H9 (cell line): Measurements from ENCODE around the gene SPR. TPM values are rescaled to one million over a fixed set of nuclear protein-coding genes. Genes with fewer than 3 reads are reported as not detected.
A peak's percentile ranks its signal among the peaks of the same experiment; 100 is the strongest.

Experiments
- DNase-seq: peaks from one replicate; pipeline ENCODE4 v3.0.0-alpha.2; 2017
- H2AFZ ChIP-seq: one replicate; pipeline ENCODE4 v1.6.1; 2013; ENCODE audit warnings: mild to moderate bottlenecking, low read length, control low read depth, moderate library complexity
- H2AK5ac ChIP-seq: 2 replicates; pipeline ENCODE4 v1.6.1; 2013; ENCODE audit warnings: low read length, control low read depth, mixed read lengths; ENCODE audit not compliant: insufficient read length
- H2BK120ac ChIP-seq: one replicate; pipeline ENCODE4 v1.6.1; 2013; ENCODE audit warnings: low read depth, mild to moderate bottlenecking, low read length, control low read depth, inconsistent platforms; ENCODE audit not compliant: poor library complexity, severe bottlenecking
- H2BK12ac ChIP-seq: 2 replicates; pipeline ENCODE4 v1.6.1; 2013; ENCODE audit warnings: low read length, control low read depth, mixed read lengths, low read depth; ENCODE audit not compliant: insufficient read length
- H2BK15ac ChIP-seq: 2 replicates; pipeline ENCODE4 v1.6.1; 2013; ENCODE audit warnings: low read depth, low read length, control low read depth
- H2BK20ac ChIP-seq: one replicate; pipeline ENCODE4 v1.6.1; 2013; ENCODE audit warnings: low read depth, mild to moderate bottlenecking, low read length, control low read depth, inconsistent platforms; ENCODE audit not compliant: poor library complexity, severe bottlenecking
- H2BK5ac ChIP-seq: 2 replicates; pipeline ENCODE4 v1.6.1; 2013; ENCODE audit warnings: low read length, control low read depth, mixed read lengths; ENCODE audit not compliant: insufficient read length
- H3K14ac ChIP-seq: 2 replicates; pipeline ENCODE4 v1.6.1; 2013; ENCODE audit warnings: low read length, control low read depth; ENCODE audit not compliant: insufficient read depth
- H3K18ac ChIP-seq: 2 replicates; pipeline ENCODE4 v1.6.1; 2013; ENCODE audit warnings: low read depth, mild to moderate bottlenecking, mixed read lengths, low read length, control low read depth; ENCODE audit not compliant: insufficient read length
- H3K23ac ChIP-seq: 2 replicates; pipeline ENCODE4 v1.6.1; 2013; ENCODE audit warnings: low read length, control low read depth, mixed read lengths, low read depth; ENCODE audit not compliant: insufficient read length
- H3K23me2 ChIP-seq: 2 replicates; pipeline ENCODE4 v1.6.1; 2013; ENCODE audit warnings: low read depth, mild to moderate bottlenecking, mixed read lengths, low read length, control low read depth; ENCODE audit not compliant: insufficient read length, poor library complexity, severe bottlenecking
- H3K27ac ChIP-seq: 2 replicates; pipeline ENCODE4 v1.5.1; 2013; ENCODE audit warnings: low read length, control low read depth, mixed read lengths, low read depth; ENCODE audit not compliant: insufficient read length
- H3K27me3 ChIP-seq: 2 replicates; pipeline ENCODE4 v1.6.1; 2013; ENCODE audit warnings: low read length, control low read depth, inconsistent platforms; ENCODE audit not compliant: insufficient read depth
- H3K4ac ChIP-seq: 2 replicates; pipeline ENCODE4 v1.6.1; 2013; ENCODE audit warnings: low read depth, mild to moderate bottlenecking, control low read depth, inconsistent platforms, low read length, moderate library complexity
- H3K4me1 ChIP-seq: 2 replicates; pipeline ENCODE4 v1.6.1; 2013; ENCODE audit warnings: low read length, control low read depth, inconsistent platforms; ENCODE audit not compliant: insufficient read depth
- H3K4me2 ChIP-seq: 2 replicates; pipeline ENCODE4 v1.6.1; 2013; ENCODE audit warnings: low read length, control low read depth, mixed read lengths; ENCODE audit not compliant: insufficient read length, insufficient read depth
- H3K56ac ChIP-seq: 2 replicates; pipeline ENCODE4 v1.6.1; 2013; ENCODE audit warnings: low read depth, mild to moderate bottlenecking, mixed read lengths, low read length, control low read depth; ENCODE audit not compliant: insufficient read length
- H3K79me1 ChIP-seq: 2 replicates; pipeline ENCODE4 v1.6.1; 2013; ENCODE audit warnings: low read depth, mild to moderate bottlenecking, moderate library complexity, low read length, control low read depth, inconsistent platforms; ENCODE audit not compliant: insufficient read depth, poor library complexity, severe bottlenecking
- H3K79me2 ChIP-seq: 2 replicates; pipeline ENCODE4 v1.6.1; 2013; ENCODE audit warnings: low read length, control low read depth, inconsistent platforms; ENCODE audit not compliant: insufficient read depth
- H3K9ac ChIP-seq: 2 replicates; pipeline ENCODE4 v1.6.1; 2013; ENCODE audit warnings: low read length, control low read depth, mixed read lengths; ENCODE audit not compliant: insufficient read length; ENCODE audit errors: extremely low read depth
- H3K9me3 ChIP-seq: one replicate; pipeline ENCODE4 v1.6.1; 2013; ENCODE audit warnings: low read depth, low read length, inconsistent platforms; ENCODE audit not compliant: control insufficient read depth
- H3T11ph ChIP-seq: one replicate; pipeline ENCODE4 v1.6.1; 2013; ENCODE audit warnings: mild to moderate bottlenecking, low read length, control low read depth, inconsistent platforms
- H4K20me1 ChIP-seq: one replicate; pipeline ENCODE4 v1.6.1; 2013; ENCODE audit not compliant: control insufficient read depth, insufficient read length, insufficient read depth
- H4K5ac ChIP-seq: 2 replicates; pipeline ENCODE4 v1.6.1; 2013; ENCODE audit warnings: low read depth, mild to moderate bottlenecking, mixed read lengths, low read length, control low read depth; ENCODE audit not compliant: insufficient read length
- H4K8ac ChIP-seq: replicated peaks from 2 replicates; pipeline ENCODE4 v1.6.1; 2013; ENCODE audit warnings: low read length, control low read depth, mixed read lengths, low read depth; ENCODE audit not compliant: insufficient read length
- H4K91ac ChIP-seq: 2 replicates; pipeline ENCODE4 v1.6.1; 2013; ENCODE audit warnings: low read depth, mild to moderate bottlenecking, moderate library complexity, mixed read lengths, low read length, control low read depth; ENCODE audit not compliant: insufficient read length
- H3K27ac Mint-ChIP-seq, 3 experiments: 2 replicates in 2 of 3; 3 replicates in 1 of 3; pipeline ENCODE4 v1.8.0; 2020 to 2021; ENCODE audit warnings: mixed read lengths in 3 of 3, mild to moderate bottlenecking in 1 of 3, moderate library complexity in 1 of 3
- H3K27me3 Mint-ChIP-seq: 2 replicates; pipeline ENCODE4 v1.8.0; 2021; ENCODE audit warnings: low read depth, mild to moderate bottlenecking, moderate library complexity, mixed read lengths
- H3K36me3 Mint-ChIP-seq, 3 experiments: 2 replicates in 2 of 3; 3 replicates in 1 of 3; pipeline ENCODE4 v1.8.0; 2020 to 2021; ENCODE audit warnings: low read depth in 3 of 3, mixed read lengths in 3 of 3; ENCODE audit not compliant: insufficient read depth in 1 of 3
- H3K4me1 Mint-ChIP-seq, 2 experiments: 2 replicates each; pipeline ENCODE4 v1.8.0; 2020; ENCODE audit warnings: mixed read lengths in 2 of 2
- H3K4me3 Mint-ChIP-seq, 2 experiments: 2 replicates in 1 of 2; 3 replicates in 1 of 2; pipeline ENCODE4 v1.8.0; 2020 to 2021; ENCODE audit warnings: mild to moderate bottlenecking in 2 of 2, mixed read lengths in 2 of 2, moderate library complexity in 1 of 2
- H3K9me3 Mint-ChIP-seq, 2 experiments: 2 replicates in 1 of 2; 3 replicates in 1 of 2; pipeline ENCODE4 v1.8.0; 2020; ENCODE audit warnings: mild to moderate bottlenecking in 2 of 2, mixed read lengths in 2 of 2, moderate library complexity in 1 of 2
- WGBS: extraction: QIAGEN DNeasy Blood & Tissue Kit; methylation state at CpG from one replicate; pipeline ENCODE4 v1.1.7; 2013; ENCODE audit warnings: missing lambda C conversion rate, low lambda C conversion rate, mixed read lengths; ENCODE audit not compliant: insufficient read length; ENCODE audit errors: extremely low coverage; 5-methylcytosine and 5-hydroxymethylcytosine counted together
- total RNA-seq: library from RNA; stranded (reverse); gene quantifications from 2 replicates; pipeline ENCODE4 v1.2.1, GENCODE V29; 2021
- TF ChIP-seq, protein P1 (sequence below): fragments of 200-600 bp; sonication (generic); conservative IDR thresholded peaks from 3 replicates; pipeline ENCODE4 v1.8.0; 2021; ENCODE audit warnings: antibody characterized with exemption, mild to moderate bottlenecking

The SPR gene
- total RNA-seq, 1 experiment from 2014 or later, result 7.3 TPM

DNA sequence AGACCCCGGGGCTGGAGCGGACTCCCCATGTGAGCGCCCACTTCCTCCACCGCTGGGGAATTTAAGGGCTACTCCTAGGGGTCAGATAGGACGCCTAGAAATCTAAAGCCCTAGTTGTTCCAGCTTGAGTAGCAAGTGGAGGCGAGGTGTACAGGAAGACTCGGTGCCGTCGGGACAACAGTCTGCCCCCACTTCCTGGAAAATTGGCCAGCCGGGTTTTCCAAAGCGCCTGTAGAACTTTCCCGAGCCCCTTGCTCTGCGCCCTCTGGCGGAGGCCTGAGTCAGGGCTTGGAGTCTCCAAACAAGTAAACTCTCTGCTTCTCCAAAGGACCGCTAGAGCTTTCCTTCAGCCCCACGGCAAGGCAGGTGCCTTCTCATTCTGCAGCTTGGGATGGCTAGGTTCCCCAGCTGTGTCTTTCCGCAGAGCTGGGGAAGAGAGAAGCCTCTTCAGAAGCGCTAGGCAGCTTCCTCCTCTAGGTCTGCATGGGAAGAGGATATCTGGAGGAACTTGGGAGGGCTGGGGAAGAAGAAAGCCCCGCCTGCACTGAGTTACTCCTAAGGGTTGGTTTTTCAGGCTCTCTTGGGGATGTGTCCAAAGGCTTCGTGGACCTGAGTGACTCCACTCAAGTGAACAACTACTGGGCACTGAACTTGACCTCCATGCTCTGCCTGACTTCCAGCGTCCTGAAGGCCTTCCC lies 681 bp downstream of the SPR start:
- WGBS, result no CpG with 5 or more reads among the region's 21 CpGs

More for the DNA sequence above, 681 bp downstream of the SPR start:
- Histone ChIP-seq H3K4me2 (peak overlapping the region; percentile 55), H3K9me3 (no peaks in the 10 kb centered on the region), H3K9ac (no peak overlapping the region), H3K4ac (no peak overlapping the region), H2BK12ac (no peak overlapping the region), H4K20me1 (no peaks in the 10 kb centered on the region), H3K56ac (no peak overlapping the region), H3K79me2 (no peaks in the 10 kb centered on the region), H2BK120ac (no peak overlapping the region), H3K79me1 (no peaks in the 10 kb centered on the region), H3K27me3 (peaks cover 3% of the 10 kb centered on the region; the same call in 1 of the 2 replicates), H3K27ac (no peak overlapping the region), H3K4me1 (peaks cover 7% of the 10 kb centered on the region; the same call in 1 of the 2 replicates), H3K18ac (no peak overlapping the region), H4K8ac (no peak overlapping the region), H3K23ac (no peak overlapping the region), H3T11ph (no peak overlapping the region), H3K14ac (no peak overlapping the region), H4K5ac (no peak overlapping the region), H2BK20ac (no peak overlapping the region), H4K91ac (no peak overlapping the region), H2AFZ (no peak overlapping the region), H3K23me2 (peaks cover 5% of the 10 kb centered on the region), H2BK15ac (no peak overlapping the region), H2AK5ac (no peak overlapping the region), H2BK5ac (no peak overlapping the region)
- DNase-seq, result peak; percentile 93
- no peaks in the 10 kb centered on the region; a peak in 3 of 7 replicates for H3K36me3 Mint-ChIP-seq
- TF ChIP-seq, protein P1, sequence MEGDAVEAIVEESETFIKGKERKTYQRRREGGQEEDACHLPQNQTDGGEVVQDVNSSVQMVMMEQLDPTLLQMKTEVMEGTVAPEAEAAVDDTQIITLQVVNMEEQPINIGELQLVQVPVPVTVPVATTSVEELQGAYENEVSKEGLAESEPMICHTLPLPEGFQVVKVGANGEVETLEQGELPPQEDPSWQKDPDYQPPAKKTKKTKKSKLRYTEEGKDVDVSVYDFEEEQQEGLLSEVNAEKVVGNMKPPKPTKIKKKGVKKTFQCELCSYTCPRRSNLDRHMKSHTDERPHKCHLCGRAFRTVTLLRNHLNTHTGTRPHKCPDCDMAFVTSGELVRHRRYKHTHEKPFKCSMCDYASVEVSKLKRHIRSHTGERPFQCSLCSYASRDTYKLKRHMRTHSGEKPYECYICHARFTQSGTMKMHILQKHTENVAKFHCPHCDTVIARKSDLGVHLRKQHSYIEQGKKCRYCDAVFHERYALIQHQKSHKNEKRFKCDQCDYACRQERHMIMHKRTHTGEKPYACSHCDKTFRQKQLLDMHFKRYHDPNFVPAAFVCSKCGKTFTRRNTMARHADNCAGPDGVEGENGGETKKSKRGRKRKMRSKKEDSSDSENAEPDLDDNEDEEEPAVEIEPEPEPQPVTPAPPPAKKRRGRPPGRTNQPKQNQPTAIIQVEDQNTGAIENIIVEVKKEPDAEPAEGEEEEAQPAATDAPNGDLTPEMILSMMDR, result peak; percentile 96
- H3K9me3 Mint-ChIP-seq, result no peaks in the 10 kb centered on the region; a peak in 1 of 5 replicates
- peaks cover 8 to 11% of the 10 kb centered on the region in 2 experiments for H3K4me1 Mint-ChIP-seq
- peaks cover 77% of the 10 kb centered on the region for H3K27me3 Mint-ChIP-seq
- H3K4me3 Mint-ChIP-seq, result peak overlapping the region; percentile 62 to 78
- no peak overlapping the region for H3K27ac Mint-ChIP-seq
